GM21723 (cell line): Measurements from ENCODE around the gene DOK4.
"Not testable (repeated sequence)": the region's sequence is repeated elsewhere in the genome, so short reads cannot be mapped to it uniquely, and the experiment has no call there.

ENCODE experiments used
- ATAC-seq: cut with Tn5 transposase; IDR thresholded peaks from one replicate; pipeline ENCODE4 v1.9.1; 2021; ENCODE audit warnings: mild to moderate bottlenecking, moderate library complexity; ENCODE audit not compliant: unreplicated experiment

DOK4 gene

GRCh38 chr16:57452021-57452420, 34.3 kb downstream of the DOK4 start:
- no peak for ATAC-seq

DNA sequence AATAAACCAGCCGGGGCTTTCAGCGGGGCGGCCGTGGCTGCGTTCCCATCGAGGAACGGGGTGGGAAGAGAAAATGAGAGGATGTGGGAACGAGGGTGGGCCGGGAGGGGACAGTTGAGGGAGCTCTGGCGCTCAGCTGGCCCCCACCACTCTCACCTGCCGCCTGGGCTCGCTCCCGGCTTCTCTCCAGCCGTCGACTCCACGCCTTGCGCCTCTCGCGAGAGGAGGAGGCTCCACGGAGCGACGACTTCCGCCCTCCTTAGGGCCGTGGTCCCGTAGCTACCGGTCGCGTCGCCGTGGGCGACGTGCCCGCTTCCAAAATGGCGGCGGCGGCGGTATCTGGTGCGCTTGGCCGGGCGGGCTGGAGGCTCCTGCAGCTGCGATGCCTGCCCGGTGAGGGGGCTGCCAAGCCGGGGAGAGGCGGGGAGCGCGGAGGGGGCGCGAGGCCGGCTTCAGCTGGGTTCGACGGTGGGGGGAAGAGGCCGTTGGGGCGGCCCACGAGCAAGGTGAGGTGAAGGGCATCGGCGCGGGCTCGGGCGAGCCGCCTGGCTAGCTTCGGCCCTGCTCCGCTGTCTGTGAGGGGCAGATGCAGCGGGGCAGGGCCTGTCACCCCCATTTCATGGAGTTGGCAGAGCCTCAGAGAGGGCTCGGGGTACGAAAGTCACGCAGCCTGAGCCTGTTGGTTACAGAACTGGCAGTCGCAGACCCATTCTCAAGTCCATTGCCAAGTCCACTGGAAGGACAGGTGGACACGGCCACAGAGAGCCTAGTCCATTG, 38.9 kb downstream of the DOK4 start, which contains the start of the genes CIAPIN1 and COQ9:
CIAPIN1 (minus strand) TSS at position 200 of the 777 bp plus-strand sequence. CDS start 6,457 bp downstream, outside the sequence.
COQ9 (plus strand) TSS at position 294 of the 777 bp plus-strand sequence; CDS start at position 321, 27 bp downstream.
- ATAC-seq: peak; percentile 97

DNA sequence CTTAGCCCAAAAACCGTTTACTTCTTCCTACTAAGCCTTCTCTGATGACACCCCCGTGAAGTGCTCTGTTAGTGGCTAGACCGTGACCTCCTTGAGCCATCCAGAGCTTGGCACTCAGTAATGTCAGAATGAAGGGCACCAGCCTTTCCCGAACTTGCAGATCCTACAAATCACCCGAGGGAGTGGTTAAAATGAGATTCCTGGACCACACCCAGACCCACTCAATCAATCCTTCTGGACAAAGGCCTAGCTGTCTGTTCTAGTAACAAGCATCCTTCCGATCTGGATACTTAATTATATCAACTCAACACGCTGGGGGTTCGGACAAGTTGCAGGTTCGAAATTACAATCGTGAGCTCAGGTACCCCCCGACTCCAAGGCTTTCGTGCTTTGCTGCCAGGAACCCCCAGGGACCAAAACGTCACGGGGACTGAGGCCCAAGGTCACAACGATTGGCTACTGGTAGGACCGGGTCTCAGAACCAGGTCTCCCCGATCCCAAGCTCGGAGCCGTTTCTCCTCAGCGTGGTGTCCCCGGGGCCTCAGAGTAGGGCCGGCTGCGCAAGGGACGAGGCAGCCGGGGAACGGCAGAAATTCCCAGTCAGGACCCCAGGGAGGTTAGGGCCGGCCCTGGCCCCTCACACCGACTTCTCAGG, 39.6 kb downstream of the DOK4 start:
- ATAC-seq: peak; percentile 32

DNA sequence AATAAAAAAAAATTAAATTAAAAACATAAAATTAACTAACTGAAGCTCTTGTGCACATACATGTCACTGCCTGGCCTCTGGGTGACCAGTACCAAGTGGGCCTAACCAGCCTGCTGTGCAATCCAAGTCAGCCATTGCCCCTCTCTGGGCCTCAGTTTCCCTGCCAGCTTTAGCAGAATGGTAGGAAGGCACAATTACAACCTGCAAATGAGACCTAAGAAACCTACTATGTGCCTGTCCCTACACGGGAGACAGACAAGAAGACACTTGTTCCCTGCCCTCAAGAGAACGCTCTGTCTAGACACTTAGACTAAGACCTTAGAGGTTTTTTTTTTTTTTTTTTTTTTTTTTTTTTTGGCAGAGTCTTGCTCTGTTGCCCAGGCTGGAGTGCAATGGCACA, 40.8 kb downstream of the DOK4 start:
- ATAC-seq: no peak

- no peak for ATAC-seq
Observed at GRCh38 chr16:57444711-57445110, 41.6 kb downstream of the DOK4 start.

DNA sequence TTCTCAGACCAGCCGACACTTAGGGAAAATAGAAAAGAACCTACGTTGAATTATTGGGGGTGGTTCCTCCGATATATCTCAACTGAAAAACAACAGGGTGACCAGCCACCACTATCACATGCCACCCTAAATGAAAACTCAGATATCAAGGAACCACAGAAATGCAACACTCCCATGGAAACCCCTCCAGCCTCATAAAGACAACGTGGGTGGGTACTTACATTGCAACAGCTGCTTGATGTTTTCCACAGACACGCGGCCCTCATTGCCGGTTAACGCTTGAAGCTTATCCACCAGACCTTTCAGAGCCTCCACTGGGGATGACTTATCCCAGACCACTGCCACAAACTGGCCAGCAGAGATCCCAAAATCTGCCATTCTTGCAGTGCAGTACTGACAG, 45.7 kb downstream of the DOK4 start:
- ATAC-seq: not testable (repeated sequence)

DNA sequence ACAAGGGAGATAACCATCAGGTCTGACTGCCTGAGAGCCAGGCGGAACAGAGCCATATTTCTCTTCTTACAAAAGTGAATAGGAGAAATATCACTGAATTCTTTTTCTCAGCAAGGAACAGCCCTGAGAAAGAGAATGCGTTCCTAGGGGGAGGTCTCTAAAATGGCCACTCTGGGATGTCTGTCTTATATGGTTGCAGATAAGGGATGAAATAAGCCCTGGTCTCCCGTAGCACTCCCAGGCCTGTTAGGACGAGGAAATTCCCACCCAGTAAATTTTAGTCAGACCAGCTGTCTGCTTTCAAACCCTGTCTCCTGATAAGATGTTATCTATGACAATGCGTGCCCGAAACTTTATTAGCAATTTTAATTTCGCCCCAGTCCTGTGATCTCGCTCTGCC, 46.3 kb downstream of the DOK4 start:
- ATAC-seq: not testable (repeated sequence)

- no peak for ATAC-seq
Observed at GRCh38 chr16:57435838-57436237, 50.5 kb downstream of the DOK4 start.

DNA sequence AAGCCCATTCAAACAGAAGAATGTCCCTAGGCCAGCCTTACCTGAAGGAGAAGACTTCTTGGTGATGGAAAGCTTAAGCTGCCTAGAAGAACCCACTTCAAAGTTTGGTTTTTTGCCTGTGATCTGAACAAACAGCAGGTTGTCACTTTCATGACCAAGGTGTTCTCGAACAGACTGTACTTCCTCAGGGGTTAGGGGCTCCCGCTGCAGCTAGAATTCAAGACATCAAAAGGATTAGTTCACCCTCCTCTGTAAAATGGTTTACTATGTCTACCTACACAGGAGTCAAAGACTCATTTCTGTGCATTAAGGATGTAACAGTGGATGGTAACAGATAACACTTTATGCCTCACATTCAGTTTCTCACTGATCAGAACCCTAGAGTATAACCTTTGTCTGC, 52.3 kb downstream of the DOK4 start:
- no peak for ATAC-seq

DNA sequence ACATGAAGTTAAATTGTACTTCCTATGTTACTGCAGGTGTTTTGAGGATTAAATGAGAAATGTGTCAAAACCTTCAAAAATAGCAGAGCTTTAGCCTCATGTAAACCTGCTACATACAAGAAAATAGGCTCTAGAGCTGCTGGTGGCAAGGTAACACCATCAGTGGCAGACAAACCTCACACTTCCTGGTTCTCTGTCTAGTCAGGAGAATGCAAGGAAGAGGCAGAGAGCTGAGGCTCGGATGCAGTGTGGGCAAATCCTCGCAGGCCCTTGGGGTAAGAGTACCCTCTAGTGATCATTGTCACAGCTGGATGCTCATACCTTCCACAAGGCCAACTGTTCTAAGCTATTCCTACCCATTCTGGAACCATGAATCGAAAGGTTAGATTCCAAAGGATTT, 53.3 kb downstream of the DOK4 start:
- ATAC-seq: no peak

GRCh38 chr16:57432505-57432904, 53.8 kb downstream of the DOK4 start:
- ATAC-seq: no peak

GRCh38 chr16:57430955-57431354, 55.3 kb downstream of the DOK4 start:
- no peak for ATAC-seq

- ATAC-seq: no peak
Observed at GRCh38 chr16:57427824-57428223, 58.5 kb downstream of the DOK4 start.

DNA sequence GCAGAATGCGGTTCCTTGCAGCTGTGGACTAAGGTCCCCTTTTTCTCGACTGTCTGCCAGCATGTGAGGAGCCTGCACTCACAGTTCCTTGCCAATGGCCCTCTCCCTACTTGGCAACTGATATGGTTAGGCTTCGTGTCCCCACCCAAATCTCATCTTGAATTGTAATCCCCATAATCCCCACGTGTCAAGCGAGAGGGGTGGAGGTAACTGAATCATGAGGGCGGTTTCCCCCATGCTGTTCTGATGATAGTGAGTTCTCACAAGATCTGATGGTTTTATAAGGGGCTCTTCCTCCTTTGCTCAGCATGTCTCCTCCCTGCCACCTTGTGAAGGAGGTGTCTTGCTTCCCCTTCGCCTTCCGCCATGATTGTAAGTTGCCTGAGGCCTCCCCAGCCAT, 59.0 kb downstream of the DOK4 start:
- no peak for ATAC-seq

DNA sequence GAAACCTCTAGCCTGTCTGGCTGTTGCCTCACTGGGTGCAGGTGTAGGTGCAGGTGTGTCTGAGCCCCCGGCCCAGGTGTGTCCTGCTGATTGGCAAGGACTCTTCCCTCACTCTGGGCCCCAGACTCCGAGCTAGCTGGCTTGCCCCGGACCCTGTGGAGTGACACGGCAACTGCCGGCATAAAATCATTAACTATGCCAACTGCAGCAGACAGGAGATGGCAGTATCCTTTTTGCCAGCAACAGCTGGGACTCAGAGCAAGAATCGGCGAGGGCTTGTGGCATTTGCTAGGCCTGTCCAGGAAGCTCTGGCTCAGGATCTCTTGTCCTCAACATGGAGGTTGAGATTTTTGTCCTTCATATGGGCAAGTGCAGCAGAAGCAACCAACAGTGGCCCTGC, 59.9 kb downstream of the DOK4 start:
- ATAC-seq: no peak

- ATAC-seq: no peak
Observed at GRCh38 chr16:57424583-57424982, 61.7 kb downstream of the DOK4 start.

DNA sequence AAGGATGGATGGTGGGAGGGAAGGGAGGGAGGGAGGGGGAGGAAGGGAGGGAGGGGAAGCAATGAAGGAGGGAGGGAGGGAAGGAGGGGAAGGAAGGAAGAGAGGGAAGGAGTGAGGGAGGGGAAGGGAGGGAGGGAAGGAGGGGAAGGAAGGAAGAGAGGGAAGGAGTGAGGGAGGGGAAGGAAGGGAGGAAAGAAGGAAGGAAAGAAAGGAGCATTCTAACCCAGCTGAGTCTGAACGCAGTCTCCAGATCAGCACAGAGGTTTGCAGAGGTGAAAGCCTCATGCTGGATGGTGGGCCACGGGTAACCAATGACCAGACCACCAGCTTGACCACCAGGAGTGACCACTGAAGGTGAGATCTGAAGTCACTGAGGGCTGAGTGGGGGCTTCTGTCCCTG, 63.1 kb downstream of the DOK4 start:
- no peak for ATAC-seq

- ATAC-seq: no peak
Observed at GRCh38 chr16:57422026-57422944, 64.0 kb downstream of the DOK4 start.
